Esophagus squamous epithelium (tissue), 4 donors: ENCODE data around the gene LTN1.

Experiments used
- POLR2A ChIP-seq, 4 donors: fragments of 450-650 bp; IDR thresholded peaks; one replicate each; pipeline ENCODE4 v1.6.1; 2017; ENCODE audit warnings: antibody characterized with exemption in 4 of 4, mild to moderate bottlenecking in 4 of 4, moderate library complexity in 3 of 4
- TF ChIP-seq, protein P1 (sequence below), 6 experiments: fragments of 450-650 bp in 4 of 6; fragments of 200-600 bp in 2 of 6; sonication (generic) in 2 of 6; IDR thresholded peaks; one replicate each; pipeline ENCODE4 v1.5.1; 2016 to 2019; ENCODE audit warnings: antibody characterized with exemption in 6 of 6, mild to moderate bottlenecking in 4 of 6, moderate library complexity in 4 of 6

GRCh38 chr21:29005696-29006095 lies 13.0 kb upstream of the LTN1 start:
- TF ChIP-seq, protein P1, sequence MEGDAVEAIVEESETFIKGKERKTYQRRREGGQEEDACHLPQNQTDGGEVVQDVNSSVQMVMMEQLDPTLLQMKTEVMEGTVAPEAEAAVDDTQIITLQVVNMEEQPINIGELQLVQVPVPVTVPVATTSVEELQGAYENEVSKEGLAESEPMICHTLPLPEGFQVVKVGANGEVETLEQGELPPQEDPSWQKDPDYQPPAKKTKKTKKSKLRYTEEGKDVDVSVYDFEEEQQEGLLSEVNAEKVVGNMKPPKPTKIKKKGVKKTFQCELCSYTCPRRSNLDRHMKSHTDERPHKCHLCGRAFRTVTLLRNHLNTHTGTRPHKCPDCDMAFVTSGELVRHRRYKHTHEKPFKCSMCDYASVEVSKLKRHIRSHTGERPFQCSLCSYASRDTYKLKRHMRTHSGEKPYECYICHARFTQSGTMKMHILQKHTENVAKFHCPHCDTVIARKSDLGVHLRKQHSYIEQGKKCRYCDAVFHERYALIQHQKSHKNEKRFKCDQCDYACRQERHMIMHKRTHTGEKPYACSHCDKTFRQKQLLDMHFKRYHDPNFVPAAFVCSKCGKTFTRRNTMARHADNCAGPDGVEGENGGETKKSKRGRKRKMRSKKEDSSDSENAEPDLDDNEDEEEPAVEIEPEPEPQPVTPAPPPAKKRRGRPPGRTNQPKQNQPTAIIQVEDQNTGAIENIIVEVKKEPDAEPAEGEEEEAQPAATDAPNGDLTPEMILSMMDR (IDR thresholded peaks at IDR 0.05), result no peak
- TF ChIP-seq POLR2A (IDR thresholded peaks at IDR 0.05), result no peak
